DMS53 (cell line): ENCODE data around the gene TASL.
"Not testable (repeated sequence)": the region's sequence is repeated elsewhere in the genome, so short reads cannot be mapped to it uniquely, and the experiment has no call there.

Experiments
- DNase-seq: peaks from one replicate; lab custom pipeline; 2025; lab: John Stamatoyannopoulos, UW

Gene TASL

GRCh38 chrX:30576881-30577280 is 685 bp downstream of the TASL start:
- DNase-seq: no peak

- no peak for DNase-seq
Measured at GRCh38 chrX:30573125-30573524, 4.4 kb downstream of the TASL start.

- no peak for DNase-seq
Measured at GRCh38 chrX:30572678-30573077, 4.9 kb downstream of the TASL start.

GRCh38 chrX:30572004-30572403 is 5.6 kb downstream of the TASL start:
- no peak for DNase-seq

GRCh38 chrX:30570505-30570904 is 7.1 kb downstream of the TASL start:
- DNase-seq: peak; percentile 53

- DNase-seq: peak; percentile 10
Measured at GRCh38 chrX:30568136-30568535, 9.4 kb downstream of the TASL start.

- DNase-seq: not testable (repeated sequence)
Measured at GRCh38 chrX:30563070-30563469, 14.5 kb downstream of the TASL start.

- DNase-seq: no peak
Measured at GRCh38 chrX:30561191-30561590, 16.4 kb downstream of the TASL start.

GRCh38 chrX:30538271-30538670 is 39.3 kb downstream of the TASL start:
- DNase-seq: no peak

- no peak for DNase-seq
Measured at GRCh38 chrX:30533835-30534234, 43.7 kb downstream of the TASL start.

- DNase-seq: no peak
Measured at GRCh38 chrX:30533266-30533665, 44.3 kb downstream of the TASL start.

GRCh38 chrX:30530606-30531005 is 47.0 kb downstream of the TASL start:
- no peak for DNase-seq

GRCh38 chrX:30525732-30526131 is 51.8 kb downstream of the TASL start:
- DNase-seq: no peak

- no peak for DNase-seq
Measured at GRCh38 chrX:30521440-30522182, 56.0 kb downstream of the TASL start.

- peak; percentile 29 for DNase-seq
Measured at GRCh38 chrX:30513284-30513683, 64.3 kb downstream of the TASL start.
